ENCODE data around the gene COLEC12. TPM values are rescaled to one million over a fixed set of nuclear protein-coding genes. Genes with fewer than 3 reads are reported as not detected.

Gene COLEC12
- total RNA-seq, 1 experiment from 2014 or later: not detected

GRCh38 chr18:352438-352837 is 148.1 kb downstream of the COLEC12 start:
- H3K4me1 ChIP-seq (replicated peaks; ENCODE audit: insufficient read depth): no peaks in the 10 kb centered on the region
- ChIA-PET CTCF (no interaction called here), POLR2A (ENCODE audit: unreplicated experiment) (no interaction called here)
- no peak overlapping the region for H3K4me3 ChIP-seq
- peaks cover 93% of the 10 kb centered on the region for H3K27me3 ChIP-seq (ENCODE audit: insufficient read depth, low read depth)
- no peaks in the 10 kb centered on the region for H3K36me3 ChIP-seq (ENCODE audit: low read depth)
- TF ChIP-seq EZH2 (IDR thresholded peaks at IDR 0.05; ENCODE audit: low read depth) (no peak), CTCF (conservative IDR thresholded peaks at IDR 0.05) (no peak)
- no peaks in the 10 kb centered on the region for H3K9me2 ChIP-seq (ENCODE audit: insufficient read depth)
- no peak overlapping the region for H3K4me2 ChIP-seq
- H3K79me2 ChIP-seq (ENCODE audit: low read depth): no peaks in the 10 kb centered on the region
- H3K27ac ChIP-seq: no peak overlapping the region
- no peak for DNase-seq
- no peak overlapping the region for H2AFZ ChIP-seq
- intact Hi-C loops (cut with micrococcal nuclease; ENCODE audit: unreplicated experiment): no loop called here
- no peaks in the 10 kb centered on the region for H3F3A ChIP-seq (ENCODE audit: insufficient read depth, low read depth)
- no peaks in the 10 kb centered on the region; the same call in 1 of the 2 replicates for H3K9me3 ChIP-seq (ENCODE audit: insufficient read depth, low read depth)
- no peaks in the 10 kb centered on the region for H4K20me1 ChIP-seq (ENCODE audit: insufficient read depth)
- BruUV-seq (replicated peaks): no TSS peak

GRCh38 chr18:350953-351572 is 149.4 kb downstream of the COLEC12 start:
- intact Hi-C loops (cut with micrococcal nuclease; ENCODE audit: unreplicated experiment): no loop called here
- no peaks in the 10 kb centered on the region for H3K79me2 ChIP-seq (ENCODE audit: low read depth)
- CTCF ChIA-PET: no interaction called here
- H3K27ac ChIP-seq: no peak overlapping the region
- H3K27me3 ChIP-seq (ENCODE audit: insufficient read depth, low read depth): peaks cover 93% of the 10 kb centered on the region
- H3K4me3 ChIP-seq: no peak overlapping the region
- POLR2A ChIA-PET (ENCODE audit: unreplicated experiment): no interaction called here
- no peak for DNase-seq
- no peaks in the 10 kb centered on the region for H3K9me2 ChIP-seq (ENCODE audit: insufficient read depth)
- no peaks in the 10 kb centered on the region for H3K36me3 ChIP-seq (ENCODE audit: low read depth)
- no peaks in the 10 kb centered on the region for H3F3A ChIP-seq (ENCODE audit: insufficient read depth, low read depth)
- no TSS peak for BruUV-seq (replicated peaks)
- no peaks in the 10 kb centered on the region for H3K4me1 ChIP-seq (replicated peaks; ENCODE audit: insufficient read depth)
- no peak overlapping the region for H2AFZ ChIP-seq
- H3K9me3 ChIP-seq (ENCODE audit: insufficient read depth, low read depth): no peaks in the 10 kb centered on the region; the same call in 1 of the 2 replicates
- TF ChIP-seq EZH2 (IDR thresholded peaks at IDR 0.05; ENCODE audit: low read depth) (no peak), CTCF (conservative IDR thresholded peaks at IDR 0.05) (no peak)
- H4K20me1 ChIP-seq (ENCODE audit: insufficient read depth): no peaks in the 10 kb centered on the region
- H3K4me2 ChIP-seq: no peak overlapping the region

GRCh38 chr18:346600-346999 is 153.9 kb downstream of the COLEC12 start:
- H3K79me2 ChIP-seq (ENCODE audit: low read depth): no peaks in the 10 kb centered on the region
- no peaks in the 10 kb centered on the region for H3K9me2 ChIP-seq (ENCODE audit: insufficient read depth)
- no peaks in the 10 kb centered on the region for H3F3A ChIP-seq (ENCODE audit: insufficient read depth, low read depth)
- DNase-seq: no peak
- no peak overlapping the region for H3K4me3 ChIP-seq
- H3K27me3 ChIP-seq (ENCODE audit: insufficient read depth, low read depth): peaks cover 89% of the 10 kb centered on the region
- no peak overlapping the region for H2AFZ ChIP-seq
- no peaks in the 10 kb centered on the region for H4K20me1 ChIP-seq (ENCODE audit: insufficient read depth)
- intact Hi-C loops (cut with micrococcal nuclease; ENCODE audit: unreplicated experiment): no loop called here
- H3K9me3 ChIP-seq (ENCODE audit: insufficient read depth, low read depth): no peaks in the 10 kb centered on the region; the same call in 1 of the 2 replicates
- no TSS peak for BruUV-seq (replicated peaks)
- TF ChIP-seq CTCF (conservative IDR thresholded peaks at IDR 0.05): no peak
- no peak for TF ChIP-seq EZH2 (IDR thresholded peaks at IDR 0.05; ENCODE audit: low read depth)
- H3K36me3 ChIP-seq (ENCODE audit: low read depth): no peaks in the 10 kb centered on the region
- H3K4me1 ChIP-seq (replicated peaks; ENCODE audit: insufficient read depth): no peaks in the 10 kb centered on the region
- no peak overlapping the region for H3K27ac ChIP-seq
- CTCF ChIA-PET: no interaction called here
- no peak overlapping the region for H3K4me2 ChIP-seq
- POLR2A ChIA-PET (ENCODE audit: unreplicated experiment): no interaction called here
